CD14-positive monocyte (primary cell): Measurements from ENCODE around the gene KCNK18. TPM values are rescaled to one million over a fixed set of nuclear protein-coding genes. Genes with fewer than 3 reads are reported as not detected.

ENCODE experiments used
- DNase-seq, 3 donors: peaks; one replicate each; pipeline ENCODE4 v3.0.0-alpha.2; 2011 to 2022
- H2AFZ ChIP-seq: 2 replicates; pipeline ENCODE4 v1.6.0; 2012; ENCODE audit warnings: mild to moderate bottlenecking, low read depth, low read length, inconsistent platforms; ENCODE audit not compliant: insufficient read depth, poor library complexity, severe bottlenecking
- H3K27ac ChIP-seq, 2 donors: 1 replicate in 1 of 2; 2 replicates in 1 of 2; pipeline ENCODE4 v1.5.1; 2012 to 2013; ENCODE audit warnings: low read length in 2 of 2, control low read depth in 1 of 2, inconsistent platforms in 1 of 2, low read depth in 1 of 2, mild to moderate bottlenecking in 1 of 2
- H3K27me3 ChIP-seq, 2 donors: one replicate each; pipeline versions ENCODE4 v1.6.0 to v1.6.1; 2011 to 2013; ENCODE audit warnings: low read length in 2 of 2; ENCODE audit not compliant: control insufficient read depth in 2 of 2, insufficient read depth in 2 of 2
- H3K36me3 ChIP-seq, 2 donors: replicated peaks in 1 of 2; 1 replicate in 1 of 2; 2 replicates in 1 of 2; pipeline versions ENCODE4 v1.5.1 to v1.6.1; 2012 to 2013; ENCODE audit warnings: low read length in 2 of 2, control low read depth in 1 of 2, inconsistent platforms in 1 of 2, mild to moderate bottlenecking in 1 of 2; ENCODE audit not compliant: insufficient read depth in 2 of 2, control insufficient read depth in 1 of 2
- H3K4me1 ChIP-seq, 2 donors: 1 replicate in 1 of 2; 2 replicates in 1 of 2; pipeline versions ENCODE4 v1.5.1 to v1.6.1; 2012 to 2013; ENCODE audit warnings: low read length in 2 of 2, control low read depth in 1 of 2, inconsistent platforms in 1 of 2, mild to moderate bottlenecking in 1 of 2, moderate library complexity in 1 of 2; ENCODE audit not compliant: insufficient read depth in 2 of 2, control insufficient read depth in 1 of 2
- H3K4me2 ChIP-seq: replicated peaks from 2 replicates; pipeline ENCODE3; 2012; ENCODE audit warnings: low read length, moderate library complexity, mild to moderate bottlenecking; ENCODE audit not compliant: poor library complexity, severe bottlenecking; ENCODE audit errors: extremely low read depth
- H3K4me3 ChIP-seq, 3 experiments: fragments of 200-600 bp in 1 of 3; sonication (generic) in 1 of 3; replicated peaks in 1 of 3; 1 replicate in 2 of 3; 2 replicates in 1 of 3; pipeline ENCODE4 v1.5.1; 2011 to 2013; ENCODE audit warnings: low read length in 3 of 3, mild to moderate bottlenecking in 3 of 3, control low read depth in 2 of 3, low read depth in 2 of 3, inconsistent platforms in 1 of 3, moderate library complexity in 1 of 3
- H3K79me2 ChIP-seq: 2 replicates; pipeline ENCODE4 v1.6.0; 2012; ENCODE audit warnings: mild to moderate bottlenecking, control low read depth, inconsistent platforms, low read length, moderate library complexity; ENCODE audit not compliant: insufficient read depth
- H3K9ac ChIP-seq: 2 replicates; pipeline ENCODE4 v1.6.0; 2017; ENCODE audit warnings: low read length, mild to moderate bottlenecking; ENCODE audit not compliant: insufficient read depth, poor library complexity, severe bottlenecking
- H3K9me3 ChIP-seq, 2 donors: replicated peaks in 1 of 2; 1 replicate in 1 of 2; 2 replicates in 1 of 2; pipeline versions ENCODE4 v1.5.1 to v1.6.1; 2012 to 2013; ENCODE audit warnings: low read length in 2 of 2, control low read depth in 1 of 2; ENCODE audit not compliant: control insufficient read depth in 1 of 2, insufficient read depth in 1 of 2
- H4K20me1 ChIP-seq: 2 replicates; pipeline ENCODE4 v1.6.0; 2012; ENCODE audit warnings: mild to moderate bottlenecking, low read length, control low read depth, moderate library complexity; ENCODE audit not compliant: insufficient read depth
- H3K27ac Mint-ChIP-seq, 7 donors: one replicate each; pipeline ENCODE4 v1.8.0; 2020; ENCODE audit warnings: mild to moderate bottlenecking in 7 of 7, mixed read lengths in 7 of 7, moderate library complexity in 6 of 7, inconsistent platforms in 2 of 7
- H3K27me3 Mint-ChIP-seq, 3 donors: one replicate each; pipeline ENCODE4 v1.8.0; 2021 to 2022; ENCODE audit warnings: low read depth in 3 of 3, mild to moderate bottlenecking in 3 of 3, mixed read lengths in 3 of 3, moderate library complexity in 3 of 3, inconsistent platforms in 1 of 3
- H3K36me3 Mint-ChIP-seq, 2 donors: one replicate each; pipeline ENCODE4 v1.8.0; 2020; ENCODE audit warnings: mixed read lengths in 2 of 2, inconsistent platforms in 1 of 2, mild to moderate bottlenecking in 1 of 2
- H3K4me1 Mint-ChIP-seq: one replicate; pipeline ENCODE4 v1.8.0; 2020; ENCODE audit warnings: mild to moderate bottlenecking, mixed read lengths
- H3K4me3 Mint-ChIP-seq, 2 donors: one replicate each; pipeline ENCODE4 v1.8.0; 2020; ENCODE audit warnings: mild to moderate bottlenecking in 2 of 2, mixed read lengths in 2 of 2, moderate library complexity in 1 of 2
- H3K9me3 Mint-ChIP-seq, 7 donors: one replicate each; pipeline ENCODE4 v1.8.0; 2020 to 2022; ENCODE audit warnings: mixed read lengths in 7 of 7, mild to moderate bottlenecking in 6 of 7, moderate library complexity in 6 of 7, inconsistent platforms in 2 of 7
- CTCF ChIP-seq: fragments of 200-600 bp; IDR thresholded peaks from one replicate; pipeline ENCODE4 v1.8.0; 2022; ENCODE audit warnings: antibody characterized with exemption, mild to moderate bottlenecking
- WGBS: methylation state at CpG from one replicate; pipeline ENCODE4 v1.1.5; 2013; ENCODE audit warnings: missing lambda C conversion rate; ENCODE audit not compliant: insufficient coverage; 5-methylcytosine and 5-hydroxymethylcytosine counted together
- intact Hi-C, 2 donors: fragments of 100-400 bp; cut with micrococcal nuclease; formaldehyde crosslinking; loops; one replicate each; pipeline versions ENCODE4 v1.15.0 to v1.15.1; 2023
- polyA plus RNA-seq, 3 donors: library from polyadenylated mRNA; depleted of rRNA in 1 of 3; unstranded in 2 of 3; stranded (reverse) in 1 of 3; fragments of 300-500 nt in 2 of 3; fragments of >200 nt in 1 of 3; fragmentation: Illumina TruSeq in 2 of 3; gene quantifications; 1 replicate in 2 of 3; 2 replicates in 1 of 3; pipeline ENCODE4 v1.2.3, GENCODE V29; 2012 to 2021

The KCNK18 gene
- polyA plus RNA-seq, 3 donors, result not detected

GRCh38 chr10:117218654-117219053, 21.4 kb downstream of the KCNK18 start:
- no peak for TF ChIP-seq CTCF
- Mint-ChIP-seq H3K36me3 (no peaks in the 10 kb centered on the region), H3K4me3 (peak overlapping the region in 1 of 2 donors; percentile 15), H3K9me3 (peaks cover 0 to 8% (median 2%) of the 10 kb centered on the region in 7 donors), H3K4me1 (peaks cover 15% of the 10 kb centered on the region), H3K27ac (no peak overlapping the region), H3K27me3 (peaks cover 30 to 59% (median 54%) of the 10 kb centered on the region in 3 donors)
- Histone ChIP-seq H2AFZ (no peak overlapping the region), H3K27ac (no peak overlapping the region), H3K4me2 (no peak overlapping the region), H3K27me3 (peaks cover 0 to 41% of the 10 kb centered on the region in 2 donors), H3K36me3 (no peaks in the 10 kb centered on the region), H4K20me1 (no peaks in the 10 kb centered on the region), H3K9ac (no peak overlapping the region), H3K4me1 (peaks cover 12 to 14% of the 10 kb centered on the region in 2 donors), H3K4me3 (no peak overlapping the region), H3K9me3 (no peaks in the 10 kb centered on the region), H3K79me2 (no peaks in the 10 kb centered on the region)
- 87% methylated on average over 3 of the region's 8 CpGs for WGBS
- intact Hi-C loops, result loop anchor here (5.0 kb wide), 2 partner anchors 104 to 1024 kb away; no protein-coding TSS in a partner anchor
- DNase-seq, result no peak

GRCh38 chr10:117221156-117221711, 23.9 kb downstream of the KCNK18 start:
- no peak overlapping the region for H3K4me2 ChIP-seq
- no peak overlapping the region for H3K4me3 Mint-ChIP-seq
- TF ChIP-seq CTCF, result no peak
- intact Hi-C loops, result loop anchor here in 1 of 2 donors (10.0 kb wide), 1 partner anchor 104 kb away; no protein-coding TSS in a partner anchor
- no peak overlapping the region for H3K27ac Mint-ChIP-seq
- no peaks in the 10 kb centered on the region for H4K20me1 ChIP-seq
- no peaks in the 10 kb centered on the region for H3K79me2 ChIP-seq
- H3K9me3 ChIP-seq, result no peaks in the 10 kb centered on the region
- DNase-seq, result no peak
- no peak overlapping the region for H3K27ac ChIP-seq
- H2AFZ ChIP-seq, result no peak overlapping the region
- no peak overlapping the region for H3K9ac ChIP-seq
- peaks cover 0 to 17% of the 10 kb centered on the region in 2 donors for H3K27me3 ChIP-seq
- no peaks in the 10 kb centered on the region for H3K36me3 ChIP-seq
- WGBS, result 86% methylated on average over 8 of the region's 10 CpGs
- no peak overlapping the region for H3K4me3 ChIP-seq
- no peaks in the 10 kb centered on the region for H3K36me3 Mint-ChIP-seq
- peaks cover 13% of the 10 kb centered on the region for H3K4me1 Mint-ChIP-seq
- peaks cover 0 to 5% (median 2%) of the 10 kb centered on the region in 7 donors for H3K9me3 Mint-ChIP-seq
- peaks cover 12 to 13% of the 10 kb centered on the region in 2 donors for H3K4me1 ChIP-seq
- peaks cover 16 to 40% (median 36%) of the 10 kb centered on the region in 3 donors for H3K27me3 Mint-ChIP-seq
